HG03095 (cell line): Measurements from ENCODE around the gene OR56A4.

ENCODE experiments used
- ATAC-seq: cut with Tn5 transposase; IDR thresholded peaks from one replicate; pipeline ENCODE4 v1.9.1; 2021; ENCODE audit warnings: moderate library complexity; ENCODE audit not compliant: unreplicated experiment

Gene OR56A4

GRCh38 chr11:6006846-6007245 lies at the start of gene OR56A4:
Gene OR56A4, minus strand, starts transcription at chr11:6006946. Its CDS starts 3,954 bp downstream, at chr11:6002992.
- no peak for ATAC-seq

DNA sequence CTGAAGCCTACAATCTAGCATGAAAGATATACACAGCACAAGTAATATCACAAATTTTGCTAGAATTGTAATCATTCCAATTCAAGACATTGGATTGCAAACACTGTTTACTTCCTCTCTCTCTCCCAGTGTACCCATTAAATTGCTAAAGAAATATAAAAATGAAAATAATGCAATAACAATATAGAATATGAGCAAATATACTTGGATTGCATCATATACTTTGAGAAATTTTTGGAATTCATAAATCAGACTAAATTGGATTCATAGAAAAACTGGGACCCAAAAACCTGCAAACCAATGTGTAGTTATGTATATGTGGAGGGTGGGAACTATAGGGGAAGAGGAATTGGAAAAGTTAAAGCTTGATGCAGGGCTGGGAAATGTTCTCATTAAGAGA lies 48.8 kb upstream of the OR56A4 start:
- ATAC-seq = no peak

GRCh38 chr11:6052374-6052773 lies 45.6 kb upstream of the OR56A4 start:
- ATAC-seq = no peak

- no peak for ATAC-seq
These were observed 34.1 kb upstream of the OR56A4 start for GRCh38 chr11:6040874-6041273.

DNA sequence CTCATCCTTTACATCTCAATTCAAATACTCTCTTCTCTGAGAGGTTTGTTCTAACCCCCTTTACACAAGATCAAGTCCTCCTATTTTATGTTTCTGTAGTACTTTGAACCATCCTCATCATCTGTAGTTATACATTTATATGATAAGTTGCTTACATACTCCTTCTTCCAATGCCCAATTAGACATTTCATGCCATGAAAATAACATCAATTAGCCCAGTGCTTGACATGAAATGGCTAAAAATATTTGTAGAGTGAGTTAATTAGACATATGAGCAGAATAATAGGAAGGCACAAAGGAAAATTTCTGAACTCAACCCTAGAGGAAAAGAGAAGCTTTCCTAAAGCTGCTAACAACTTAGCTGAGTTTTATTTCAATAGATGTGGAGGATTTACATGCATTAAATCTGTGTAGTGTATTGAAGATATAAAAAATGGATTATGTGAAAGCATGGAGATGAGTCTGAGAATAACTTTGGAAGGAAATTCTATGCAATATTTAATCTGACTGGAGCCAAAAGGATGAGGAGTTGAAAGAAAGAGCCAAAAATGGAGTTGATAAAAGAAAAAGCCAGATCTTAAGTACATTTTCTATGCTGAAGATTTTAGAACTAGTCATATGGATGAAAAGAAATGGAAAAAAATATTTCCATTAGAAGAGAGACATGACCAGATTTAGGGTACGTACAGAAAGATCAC lies 24.1 kb upstream of the OR56A4 start, which contains the start of gene OR56A1:
TSS of gene OR56A1 (minus strand) at position 51 of the 698 bp plus-strand sequence. CDS start 3,066 bp downstream, outside the sequence.
- no peak for ATAC-seq

DNA sequence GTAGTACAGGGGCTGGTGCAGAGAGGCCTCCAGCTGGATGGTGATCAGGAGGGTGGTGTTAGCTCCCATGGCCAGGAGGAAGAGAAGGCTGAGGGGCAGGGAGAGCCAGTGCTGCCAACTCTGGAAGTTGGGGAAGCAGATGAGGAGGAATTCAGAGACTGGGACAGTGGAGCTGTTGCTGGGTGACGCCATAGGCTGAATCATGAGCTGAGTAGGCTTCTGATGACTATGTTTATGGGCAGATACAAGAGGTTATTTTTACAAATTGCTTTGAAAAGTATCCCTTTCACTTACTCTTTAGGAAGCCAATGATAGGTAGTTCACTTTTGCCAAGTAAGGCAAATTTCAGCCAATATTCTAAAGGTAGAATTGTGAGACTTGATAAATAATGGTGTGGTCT lies 20.8 kb upstream of the OR56A4 start:
- ATAC-seq = no peak

DNA sequence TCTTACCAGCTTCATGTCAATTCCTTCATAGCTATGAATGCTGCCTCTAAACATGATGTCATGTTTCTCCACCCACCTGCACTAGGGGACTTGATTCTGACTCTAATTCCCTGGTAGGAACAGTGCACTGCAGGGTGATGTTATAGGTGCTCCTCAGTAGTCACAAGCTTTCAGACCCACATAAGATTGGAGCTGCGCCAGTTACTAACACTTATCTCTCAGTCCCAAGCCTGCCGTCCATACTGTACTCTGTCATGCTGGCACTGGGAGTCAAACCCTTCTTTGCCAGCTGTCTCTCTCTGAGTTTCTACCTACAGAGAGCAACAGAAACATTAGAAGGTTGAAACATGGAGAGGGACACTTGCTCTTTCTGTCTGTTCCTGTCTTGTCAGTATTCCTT lies 18.3 kb upstream of the OR56A4 start:
- no peak for ATAC-seq

DNA sequence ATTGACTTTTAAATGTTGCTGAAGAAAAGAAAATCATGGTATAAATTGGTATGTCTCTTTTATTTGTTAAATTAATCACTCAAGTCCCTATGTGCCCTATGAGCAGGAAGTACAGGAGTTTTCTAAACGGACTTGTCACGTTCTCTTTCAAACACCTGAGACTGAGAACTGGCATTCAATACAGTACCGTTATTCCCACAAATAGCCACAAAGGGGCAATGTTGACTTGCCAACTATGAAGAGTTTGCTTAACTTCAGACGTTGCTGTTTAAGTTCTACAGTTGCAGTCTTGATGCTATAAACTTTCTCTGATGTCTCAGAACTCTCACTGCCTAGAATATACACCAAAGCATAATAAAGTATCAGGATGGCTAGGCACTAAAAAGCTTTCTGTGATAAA lies 16.2 kb upstream of the OR56A4 start:
- ATAC-seq = no peak

GRCh38 chr11:6013042-6013441 lies 6.3 kb upstream of the OR56A4 start:
- no peak for ATAC-seq

GRCh38 chr11:6012035-6012668 lies 5.4 kb upstream of the OR56A4 start:
- no peak for ATAC-seq

GRCh38 chr11:6006395-6006794 lies 351 bp downstream of the OR56A4 start:
- no peak for ATAC-seq

- ATAC-seq = no peak
These were observed 4.5 kb downstream of the OR56A4 start for GRCh38 chr11:6002202-6002699.

GRCh38 chr11:5994791-5995190 lies 12.0 kb downstream of the OR56A4 start:
- no peak for ATAC-seq

DNA sequence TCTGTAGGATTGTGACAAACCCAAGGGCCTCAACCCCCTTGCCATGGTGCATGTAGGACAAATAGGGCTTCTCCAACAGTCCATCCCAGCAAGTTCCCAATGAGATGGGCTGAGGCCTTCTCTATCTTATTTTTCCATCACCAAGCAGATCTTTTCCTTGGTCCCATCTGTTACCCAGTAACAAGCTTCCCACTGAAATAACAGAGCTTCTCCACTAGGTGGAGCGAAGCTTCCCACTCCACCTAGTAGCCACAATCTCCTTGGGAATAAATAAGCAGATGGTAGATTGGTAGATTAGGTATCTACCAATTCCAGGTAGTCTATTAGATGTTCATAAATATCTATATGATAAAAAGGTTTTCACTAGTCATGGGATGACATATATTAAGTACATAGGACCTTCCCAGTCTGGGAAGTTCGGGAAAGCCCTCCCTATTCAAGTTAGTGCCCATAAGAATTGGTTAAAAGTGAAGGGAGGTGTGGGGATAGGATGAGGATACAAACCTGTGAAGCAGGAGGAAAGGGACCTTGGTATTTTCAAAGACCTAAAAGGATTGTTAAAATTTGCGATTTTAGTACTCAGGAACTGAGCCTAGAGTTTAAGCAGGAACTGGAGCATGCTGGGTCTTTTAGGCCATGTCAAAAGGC lies 14.0 kb downstream of the OR56A4 start:
- no peak for ATAC-seq

- no peak for ATAC-seq
These were observed 14.6 kb downstream of the OR56A4 start for GRCh38 chr11:5992150-5992549.

DNA sequence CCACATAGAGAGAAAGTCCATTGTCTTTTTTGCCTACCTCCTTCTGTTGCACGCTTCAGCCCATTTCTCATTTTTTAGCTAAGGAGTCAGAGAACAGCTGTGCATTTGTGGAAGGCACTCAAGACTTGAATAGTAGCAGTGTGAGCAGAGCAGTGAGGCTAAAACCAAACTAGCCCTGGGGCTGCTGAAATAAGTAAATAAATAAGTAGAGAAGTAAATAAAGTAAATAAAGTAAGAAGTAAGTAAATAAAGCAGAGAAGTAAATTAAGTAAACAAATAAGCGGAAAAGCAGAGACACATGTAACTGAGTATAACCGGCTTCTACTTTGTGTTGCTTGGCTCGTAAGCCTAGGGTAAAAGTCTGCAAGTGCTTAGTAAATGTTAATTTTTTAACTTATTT lies 17.5 kb downstream of the OR56A4 start:
- no peak for ATAC-seq

GRCh38 chr11:5986885-5987284 lies 19.9 kb downstream of the OR56A4 start, which contains the start of gene OR52L1:
Gene OR52L1, minus strand, starts transcription at chr11:5986985. Its CDS starts 55 bp downstream, at chr11:5986930.
- ATAC-seq = no peak

DNA sequence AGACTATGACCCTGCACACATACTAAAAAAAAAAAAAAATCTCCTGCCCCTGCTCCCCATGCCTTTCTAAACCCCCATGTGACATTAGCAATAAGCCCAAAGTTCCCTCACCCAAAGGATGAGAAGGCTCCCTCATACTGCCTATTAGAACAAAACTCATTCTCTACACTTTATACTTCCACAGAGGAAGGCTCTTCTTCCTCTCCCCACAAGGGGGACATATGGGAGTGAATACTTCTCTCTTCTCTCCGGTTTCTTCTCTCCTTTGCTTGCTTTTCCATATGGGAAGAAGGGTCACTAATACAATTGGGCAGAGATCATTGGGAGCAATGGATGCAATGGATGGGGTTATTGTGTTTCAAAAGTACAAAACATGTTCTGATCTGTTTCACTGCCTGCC lies 23.3 kb downstream of the OR56A4 start:
- ATAC-seq = no peak

GRCh38 chr11:5973530-5973929 lies 33.2 kb downstream of the OR56A4 start:
- ATAC-seq = no peak

DNA sequence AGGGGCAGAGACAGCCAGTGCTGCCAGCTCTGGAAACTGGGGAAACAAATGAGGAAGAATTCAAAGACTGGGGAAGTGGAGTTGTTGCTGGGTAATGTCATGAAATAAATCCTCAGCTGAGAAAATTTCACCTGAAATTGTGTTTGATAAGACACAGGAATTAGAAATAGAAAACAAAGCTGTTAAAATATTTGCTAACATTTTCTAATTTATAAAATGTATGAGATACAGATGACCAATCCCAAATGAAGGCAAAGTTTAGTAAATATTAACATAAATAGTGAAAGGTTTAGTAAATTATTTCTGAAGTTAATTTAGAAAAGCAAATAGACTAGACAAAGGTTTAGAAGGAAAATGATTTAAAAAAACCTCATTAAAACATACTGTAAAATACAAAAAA lies 38.4 kb downstream of the OR56A4 start, which contains the start of gene OR56A5:
TSS of gene OR56A5 (minus strand) at position 101 of the 400 bp plus-strand sequence. CDS start at position 101, 0 bp downstream.
- no peak for ATAC-seq

- no peak for ATAC-seq
These were observed 39.0 kb downstream of the OR56A4 start for GRCh38 chr11:5967708-5968107.

- no peak for ATAC-seq
These were observed 39.8 kb downstream of the OR56A4 start for GRCh38 chr11:5966958-5967357.
